Mucosa of descending colon (tissue), 3 donors: ENCODE measurements around the gene JCAD. TPM values are rescaled to one million over a fixed set of nuclear protein-coding genes. Genes with fewer than 3 reads are reported as not detected.
"Not testable (repeated sequence)": the region's sequence is repeated elsewhere in the genome, so short reads cannot be mapped to it uniquely, and the experiment has no call there.

Experiments
- ATAC-seq: fragments of 200-7000 bp; cut with Tn5 transposase; one replicate; pipeline ENCODE4 v1.9.1; 2020; ENCODE audit warnings: mild to moderate bottlenecking, moderate library complexity
- DNase-seq, 3 donors: peaks; one replicate each; pipeline ENCODE4 v3.0.0-alpha.2; 2020
- H3K36me3 ChIP-seq: fragments of 200-600 bp; one replicate; pipeline ENCODE4 v1.8.0; 2021; ENCODE audit warnings: low read depth, mild to moderate bottlenecking
- H3K4me1 ChIP-seq: fragments of 200-600 bp; one replicate; pipeline ENCODE4 v1.8.0; 2021; ENCODE audit warnings: low read depth, mild to moderate bottlenecking
- H3K4me3 ChIP-seq: fragments of 200-600 bp; one replicate; pipeline ENCODE4 v1.8.0; 2021; ENCODE audit warnings: mild to moderate bottlenecking
- H3K9me3 ChIP-seq: fragments of 200-600 bp; one replicate; pipeline ENCODE4 v1.8.0; 2021; ENCODE audit warnings: mild to moderate bottlenecking
- intact Hi-C, 2 donors: fragments of 100-400 bp; cut with DNase I in 1 of 2; cut with micrococcal nuclease in 1 of 2; formaldehyde crosslinking; loops; one replicate each; pipeline versions ENCODE4 v1.11.0 to v1.11.1; 2022; cut with DNase I, micrococcal nuclease
- total RNA-seq, 3 donors: library from RNA; stranded (reverse); fragmentation: NEBNext Ultra II Directional in 2 of 3; extraction: Animal tissue kit (Norgen Biotek cat#: 25700) in 2 of 3; gene quantifications; one replicate each; pipeline versions ENCODE4 v1.2.1 to v1.2.4, GENCODE V29; 2021 to 2023
- TF ChIP-seq, protein P1 (sequence below): fragments of 200-600 bp; IDR thresholded peaks from one replicate; pipeline ENCODE4 v1.8.0; 2022; ENCODE audit warnings: antibody characterized with exemption, mild to moderate bottlenecking
- donor health status: DM: no; HTN: no; CAD: no; lungs with moderate emphysema.
- donor health status: DM: no; HTN: no; CAD: no.
- donor health status: DM: no; HTN: yes; CAD: no.

The JCAD gene
- total RNA-seq, 3 donors from 2014 or later: 4.9 to 256 (median 9.0) TPM

- no peak for DNase-seq
- TF ChIP-seq, protein P1, sequence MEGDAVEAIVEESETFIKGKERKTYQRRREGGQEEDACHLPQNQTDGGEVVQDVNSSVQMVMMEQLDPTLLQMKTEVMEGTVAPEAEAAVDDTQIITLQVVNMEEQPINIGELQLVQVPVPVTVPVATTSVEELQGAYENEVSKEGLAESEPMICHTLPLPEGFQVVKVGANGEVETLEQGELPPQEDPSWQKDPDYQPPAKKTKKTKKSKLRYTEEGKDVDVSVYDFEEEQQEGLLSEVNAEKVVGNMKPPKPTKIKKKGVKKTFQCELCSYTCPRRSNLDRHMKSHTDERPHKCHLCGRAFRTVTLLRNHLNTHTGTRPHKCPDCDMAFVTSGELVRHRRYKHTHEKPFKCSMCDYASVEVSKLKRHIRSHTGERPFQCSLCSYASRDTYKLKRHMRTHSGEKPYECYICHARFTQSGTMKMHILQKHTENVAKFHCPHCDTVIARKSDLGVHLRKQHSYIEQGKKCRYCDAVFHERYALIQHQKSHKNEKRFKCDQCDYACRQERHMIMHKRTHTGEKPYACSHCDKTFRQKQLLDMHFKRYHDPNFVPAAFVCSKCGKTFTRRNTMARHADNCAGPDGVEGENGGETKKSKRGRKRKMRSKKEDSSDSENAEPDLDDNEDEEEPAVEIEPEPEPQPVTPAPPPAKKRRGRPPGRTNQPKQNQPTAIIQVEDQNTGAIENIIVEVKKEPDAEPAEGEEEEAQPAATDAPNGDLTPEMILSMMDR: no peak
- H3K36me3 ChIP-seq: no peaks in the 10 kb centered on the region
- no peaks in the 10 kb centered on the region for H3K4me1 ChIP-seq
- H3K9me3 ChIP-seq: no peaks in the 10 kb centered on the region
- intact Hi-C loops: no loop called here
- no peak for ATAC-seq
- no peak overlapping the region for H3K4me3 ChIP-seq
Measured at GRCh38 chr10:30011956-30012647, 47.3 kb downstream of the JCAD start.

- Histone ChIP-seq H3K36me3 (no peaks in the 10 kb centered on the region), H3K4me3 (no peak overlapping the region), H3K9me3 (no peaks in the 10 kb centered on the region), H3K4me1 (no peaks in the 10 kb centered on the region)
- TF ChIP-seq, protein P1: no peak
- intact Hi-C loops: no loop called here
- ATAC-seq (no peak), DNase-seq (no peak)
Measured at GRCh38 chr10:30011396-30011795, 48.0 kb downstream of the JCAD start.

DNA sequence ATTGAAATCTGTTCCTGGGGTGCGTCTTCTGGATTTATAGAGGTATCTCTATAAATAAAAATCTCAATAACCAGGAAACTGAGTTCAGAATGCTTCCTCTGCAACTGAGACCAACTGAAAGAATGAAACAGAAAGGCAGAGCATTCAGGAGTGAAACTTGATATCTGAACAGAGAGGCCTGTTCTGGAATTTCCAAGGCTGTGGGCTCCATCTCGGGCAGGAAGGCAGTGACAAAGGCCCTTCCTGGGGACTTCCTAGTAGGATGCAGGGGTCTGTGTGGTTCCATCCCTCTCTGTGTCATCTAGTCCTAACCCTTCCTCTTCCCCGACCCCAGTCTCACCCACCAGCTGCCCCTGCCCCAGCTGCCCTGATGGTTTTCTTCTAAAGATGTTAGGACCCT lies 52.0 kb downstream of the JCAD start:
- H3K4me3 ChIP-seq: no peak overlapping the region
- no peaks in the 10 kb centered on the region for H3K36me3 ChIP-seq
- H3K9me3 ChIP-seq: no peaks in the 10 kb centered on the region
- TF ChIP-seq, protein P1: no peak
- ATAC-seq (no peak), DNase-seq (no peak)
- intact Hi-C loops: no loop called here
- no peaks in the 10 kb centered on the region for H3K4me1 ChIP-seq

DNA sequence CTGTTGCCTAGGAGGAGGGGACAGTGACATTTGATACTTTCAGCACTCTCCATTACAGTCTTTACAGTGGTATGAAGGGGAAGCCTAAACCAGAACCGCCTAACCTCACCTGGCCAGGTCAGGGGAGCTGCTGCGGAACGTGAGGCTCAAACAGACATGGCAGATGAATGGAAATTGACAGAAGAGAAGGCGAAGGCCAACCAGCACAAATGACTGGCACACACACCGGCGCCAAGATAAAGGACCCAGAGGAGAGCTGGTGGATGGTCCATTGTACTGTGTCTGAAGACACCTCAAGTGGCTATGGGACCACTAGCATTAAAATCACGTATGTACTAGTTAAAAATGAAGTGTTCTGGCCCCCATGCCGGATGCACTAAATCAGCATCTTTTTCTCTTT lies 53.0 kb downstream of the JCAD start:
- intact Hi-C loops: no loop called here
- TF ChIP-seq, protein P1: no peak

GRCh38 chr10:30005116-30005515 lies 54.3 kb downstream of the JCAD start:
- H3K36me3 ChIP-seq, H3K4me3 ChIP-seq, DNase-seq, ATAC-seq, H3K9me3 ChIP-seq, H3K4me1 ChIP-seq, intact Hi-C loops: not testable (repeated sequence)

More for the DNA sequence above, 53.0 kb downstream of the JCAD start:
- no peak for DNase-seq
- Histone ChIP-seq H3K4me3 (no peak overlapping the region), H3K36me3 (no peaks in the 10 kb centered on the region), H3K4me1 (no peaks in the 10 kb centered on the region), H3K9me3 (no peaks in the 10 kb centered on the region)
- ATAC-seq: no peak

DNA sequence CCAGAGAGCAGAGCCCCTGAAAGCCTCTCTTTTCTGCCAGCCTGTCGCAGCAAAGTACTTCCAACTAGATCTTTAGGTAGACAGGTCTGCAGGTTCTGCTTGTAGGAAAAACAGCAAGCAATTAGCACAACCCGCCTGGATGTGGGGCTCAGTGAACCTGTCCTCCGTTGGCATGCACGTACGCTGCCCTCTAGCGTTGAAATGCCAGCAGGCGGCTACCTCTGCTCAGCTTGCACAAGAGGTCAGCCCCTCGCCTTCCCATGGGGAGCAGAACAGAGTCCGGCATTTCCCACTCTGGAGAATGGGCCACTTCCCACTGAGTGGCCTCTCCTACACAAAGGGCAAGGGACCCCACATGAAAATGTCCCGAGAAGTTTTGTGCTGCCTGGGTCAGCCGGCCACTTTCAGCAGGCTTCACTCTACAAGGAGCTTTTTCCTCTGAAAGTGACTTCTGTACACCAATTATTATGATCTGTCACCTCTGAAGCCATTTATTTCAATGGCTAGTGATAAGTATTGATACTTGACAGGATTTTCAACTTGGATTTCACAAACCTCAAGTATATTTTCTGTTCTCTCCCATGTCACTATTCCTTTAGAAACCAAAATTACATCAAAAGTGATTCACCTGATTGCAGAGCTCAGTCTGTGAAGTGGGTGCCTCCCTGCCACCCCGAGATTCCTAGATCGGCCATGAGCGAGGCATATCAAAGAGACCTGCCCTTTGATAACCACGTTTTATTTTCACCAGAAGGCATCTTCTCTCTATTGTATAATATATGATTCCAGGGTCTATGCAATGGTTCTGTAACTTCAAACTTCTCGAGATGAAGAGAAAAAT lies 56.7 kb downstream of the JCAD start:
- Histone ChIP-seq H3K4me3 (no peak overlapping the region), H3K36me3 (no peaks in the 10 kb centered on the region), H3K4me1 (peaks cover 2% of the 10 kb centered on the region), H3K9me3 (no peaks in the 10 kb centered on the region)
- TF ChIP-seq, protein P1: peak; percentile 51
- intact Hi-C loops: no loop called here
- DNase-seq (peak; percentile 56 to 81 (median 75)), ATAC-seq (peak; percentile 78)
